Activated CD8-positive, alpha-beta T cell treated with anti-CD3 and anti-CD28 coated beads for 36 hours (primary cell): ENCODE data around the gene GRID2. TPM values are rescaled to one million over a fixed set of nuclear protein-coding genes. Genes with fewer than 3 reads are reported as not detected.

Source experiments
- ATAC-seq: fragments of 200-7000 bp; cut with Tn5 transposase; one replicate; pipeline ENCODE4 v1.10.0; 2021; ENCODE audit warnings: mild to moderate bottlenecking, moderate library complexity
- CTCF ChIA-PET: fragments of 350-600 bp; sonication (Branson Sonifier 250); formaldehyde crosslinking; loops from one replicate; lab custom pipeline; 2021; ENCODE audit warnings: antibody characterized with exemption; lab: Charles Lee
- POLR2A ChIA-PET: fragments of 350-600 bp; sonication (Branson Sonifier 250); formaldehyde crosslinking; loops from one replicate; lab custom pipeline; 2021; ENCODE audit warnings: antibody characterized with exemption; lab: Charles Lee
- DNase-seq: peaks from one replicate; pipeline ENCODE4 v3.0.0-alpha.2; 2020
- H3K27ac Mint-ChIP-seq: one replicate; pipeline ENCODE4 v1.8.0; 2021; ENCODE audit warnings: mild to moderate bottlenecking, mixed read lengths
- H3K27me3 Mint-ChIP-seq: one replicate; pipeline ENCODE4 v1.8.0; 2021; ENCODE audit warnings: mixed read lengths
- H3K36me3 Mint-ChIP-seq: one replicate; pipeline ENCODE4 v1.8.0; 2021; ENCODE audit warnings: low read depth, mixed read lengths
- H3K4me1 Mint-ChIP-seq: one replicate; pipeline ENCODE4 v1.8.0; 2021; ENCODE audit warnings: low read depth, mixed read lengths
- H3K4me3 Mint-ChIP-seq: one replicate; pipeline ENCODE4 v1.8.0; 2021; ENCODE audit warnings: mild to moderate bottlenecking, moderate library complexity, mixed read lengths
- H3K9me3 Mint-ChIP-seq: one replicate; pipeline ENCODE4 v1.8.0; 2021; ENCODE audit warnings: mixed read lengths
- intact Hi-C: fragments of 100-400 bp; cut with micrococcal nuclease; formaldehyde crosslinking; loops from one replicate; pipeline ENCODE4 v1.10.0; 2022
- total RNA-seq, 2 experiments: library from RNA; stranded (reverse); gene quantifications; one replicate each; pipeline ENCODE4 v1.2.3, GENCODE V29; 2021
- TF ChIP-seq, protein P1 (sequence below): fragments of 200-600 bp; IDR thresholded peaks from one replicate; pipeline ENCODE4 v1.8.0; 2022; ENCODE audit warnings: antibody characterized with exemption, mild to moderate bottlenecking

The GRID2 gene
- total RNA-seq, 2 experiments from 2014 or later: not detected

- Mint-ChIP-seq H3K4me1 (no peaks in the 10 kb centered on the region), H3K27me3 (no peaks in the 10 kb centered on the region), H3K36me3 (no peaks in the 10 kb centered on the region), H3K4me3 (no peak overlapping the region), H3K27ac (no peak overlapping the region), H3K9me3 (no peaks in the 10 kb centered on the region)
- no peak for ATAC-seq
- intact Hi-C loops: no loop called here
- TF ChIP-seq, protein P1, sequence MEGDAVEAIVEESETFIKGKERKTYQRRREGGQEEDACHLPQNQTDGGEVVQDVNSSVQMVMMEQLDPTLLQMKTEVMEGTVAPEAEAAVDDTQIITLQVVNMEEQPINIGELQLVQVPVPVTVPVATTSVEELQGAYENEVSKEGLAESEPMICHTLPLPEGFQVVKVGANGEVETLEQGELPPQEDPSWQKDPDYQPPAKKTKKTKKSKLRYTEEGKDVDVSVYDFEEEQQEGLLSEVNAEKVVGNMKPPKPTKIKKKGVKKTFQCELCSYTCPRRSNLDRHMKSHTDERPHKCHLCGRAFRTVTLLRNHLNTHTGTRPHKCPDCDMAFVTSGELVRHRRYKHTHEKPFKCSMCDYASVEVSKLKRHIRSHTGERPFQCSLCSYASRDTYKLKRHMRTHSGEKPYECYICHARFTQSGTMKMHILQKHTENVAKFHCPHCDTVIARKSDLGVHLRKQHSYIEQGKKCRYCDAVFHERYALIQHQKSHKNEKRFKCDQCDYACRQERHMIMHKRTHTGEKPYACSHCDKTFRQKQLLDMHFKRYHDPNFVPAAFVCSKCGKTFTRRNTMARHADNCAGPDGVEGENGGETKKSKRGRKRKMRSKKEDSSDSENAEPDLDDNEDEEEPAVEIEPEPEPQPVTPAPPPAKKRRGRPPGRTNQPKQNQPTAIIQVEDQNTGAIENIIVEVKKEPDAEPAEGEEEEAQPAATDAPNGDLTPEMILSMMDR: no peak
- POLR2A ChIA-PET: no interaction called here
- CTCF ChIA-PET: no interaction called here
- no peak for DNase-seq
Observed at GRCh38 chr4:93779228-93779627, 1475.5 kb downstream of the GRID2 start.

GRCh38 chr4:93780080-93780479, 1476.3 kb downstream of the GRID2 start:
- Mint-ChIP-seq H3K4me1 (no peaks in the 10 kb centered on the region), H3K4me3 (no peak overlapping the region), H3K27me3 (no peaks in the 10 kb centered on the region), H3K9me3 (no peaks in the 10 kb centered on the region), H3K36me3 (no peaks in the 10 kb centered on the region), H3K27ac (no peak overlapping the region)
- DNase-seq (no peak), ATAC-seq (no peak)
- POLR2A ChIA-PET: no interaction called here
- TF ChIP-seq, protein P1: no peak
- intact Hi-C loops: no loop called here
- CTCF ChIA-PET: no interaction called here

DNA sequence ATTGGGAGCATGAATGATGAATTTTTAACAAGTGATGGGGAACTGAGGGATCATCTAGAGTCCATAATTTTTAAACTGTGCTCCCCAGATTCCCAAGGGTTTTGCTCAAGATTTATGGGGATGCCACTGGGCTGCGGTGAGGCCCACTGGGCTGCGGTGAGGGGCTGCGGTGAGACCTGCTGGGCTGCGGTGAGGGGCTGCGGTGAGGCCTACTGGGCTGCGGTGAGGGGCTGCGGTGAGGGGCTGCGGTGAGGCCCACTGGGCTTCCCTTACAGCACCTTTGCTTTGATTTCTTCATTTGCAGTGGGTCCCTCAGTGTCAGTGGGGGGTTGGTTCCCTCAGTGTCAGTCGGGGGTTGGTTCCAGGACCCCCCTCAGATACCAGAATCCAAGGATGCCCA, 1477.4 kb downstream of the GRID2 start:
- TF ChIP-seq, protein P1: no peak
- H3K27ac Mint-ChIP-seq: no peak overlapping the region
- H3K4me3 Mint-ChIP-seq: no peak overlapping the region
- H3K27me3 Mint-ChIP-seq: no peaks in the 10 kb centered on the region
- intact Hi-C loops: no loop called here
- H3K36me3 Mint-ChIP-seq: no peaks in the 10 kb centered on the region
- H3K4me1 Mint-ChIP-seq: no peaks in the 10 kb centered on the region
- no peaks in the 10 kb centered on the region for H3K9me3 Mint-ChIP-seq
- POLR2A ChIA-PET: no interaction called here
- ATAC-seq (no peak), DNase-seq (no peak)
- CTCF ChIA-PET: interaction anchor here (0.7 kb wide), 1 partner anchor 8 kb away, joined by 3 read pairs; no protein-coding TSS in a partner anchor

DNA sequence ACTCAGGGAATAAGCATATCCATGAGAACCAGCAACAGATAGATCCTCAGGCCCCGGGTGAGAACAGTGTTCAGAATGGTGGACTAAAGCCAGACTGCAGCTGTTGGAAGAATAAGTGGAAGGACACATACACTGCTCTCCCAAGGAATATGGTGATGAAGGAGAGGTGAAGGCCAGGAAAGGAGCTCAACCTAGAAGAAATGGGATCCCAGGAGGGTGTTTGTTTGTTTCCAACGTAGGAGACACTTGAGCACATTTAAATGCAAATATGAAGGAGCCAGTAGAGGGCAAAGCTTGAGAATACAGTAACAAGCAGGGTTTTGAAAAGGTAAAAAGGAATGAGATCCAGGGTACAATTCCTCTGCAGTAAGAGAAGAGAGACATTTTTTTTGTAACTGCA, 1482.4 kb downstream of the GRID2 start:
- POLR2A ChIA-PET: no interaction called here
- H3K27me3 Mint-ChIP-seq: no peaks in the 10 kb centered on the region
- CTCF ChIA-PET: no interaction called here

GRCh38 chr4:93788712-93789111, 1484.9 kb downstream of the GRID2 start:
- Mint-ChIP-seq H3K4me1 (no peaks in the 10 kb centered on the region), H3K36me3 (no peaks in the 10 kb centered on the region), H3K27ac (no peak overlapping the region), H3K4me3 (no peak overlapping the region), H3K9me3 (no peaks in the 10 kb centered on the region), H3K27me3 (no peaks in the 10 kb centered on the region)
- ATAC-seq (no peak), DNase-seq (no peak)
- ChIA-PET CTCF (interaction anchor here (1.4 kb wide), 1 partner anchor 8 kb away, joined by 3 read pairs; no protein-coding TSS in a partner anchor), POLR2A (no interaction called here)
- TF ChIP-seq, protein P1: no peak
- intact Hi-C loops: no loop called here

More for the DNA sequence above, 1482.4 kb downstream of the GRID2 start:
- no peaks in the 10 kb centered on the region for H3K9me3 Mint-ChIP-seq
- H3K27ac Mint-ChIP-seq: no peak overlapping the region
- H3K4me3 Mint-ChIP-seq: no peak overlapping the region
- intact Hi-C loops: no loop called here
- no peaks in the 10 kb centered on the region for H3K4me1 Mint-ChIP-seq
- H3K36me3 Mint-ChIP-seq: no peaks in the 10 kb centered on the region
- ATAC-seq (no peak), DNase-seq (no peak)
- TF ChIP-seq, protein P1: no peak
